ENCODE results near the gene PRKAR1B.
"Not testable (repeated sequence)": the region's sequence is repeated elsewhere in the genome, so short reads cannot be mapped to it uniquely, and the experiment has no call there.

Gene PRKAR1B

GRCh38 chr7:668139-668931, 58.7 kb downstream of the PRKAR1B start:
- no peak for DNase-seq (ENCODE audit: low read depth in 2 of 2)

GRCh38 chr7:666454-667292, 60.4 kb downstream of the PRKAR1B start:
- DNase-seq (ENCODE audit: low read depth in 2 of 2): no peak

DNA sequence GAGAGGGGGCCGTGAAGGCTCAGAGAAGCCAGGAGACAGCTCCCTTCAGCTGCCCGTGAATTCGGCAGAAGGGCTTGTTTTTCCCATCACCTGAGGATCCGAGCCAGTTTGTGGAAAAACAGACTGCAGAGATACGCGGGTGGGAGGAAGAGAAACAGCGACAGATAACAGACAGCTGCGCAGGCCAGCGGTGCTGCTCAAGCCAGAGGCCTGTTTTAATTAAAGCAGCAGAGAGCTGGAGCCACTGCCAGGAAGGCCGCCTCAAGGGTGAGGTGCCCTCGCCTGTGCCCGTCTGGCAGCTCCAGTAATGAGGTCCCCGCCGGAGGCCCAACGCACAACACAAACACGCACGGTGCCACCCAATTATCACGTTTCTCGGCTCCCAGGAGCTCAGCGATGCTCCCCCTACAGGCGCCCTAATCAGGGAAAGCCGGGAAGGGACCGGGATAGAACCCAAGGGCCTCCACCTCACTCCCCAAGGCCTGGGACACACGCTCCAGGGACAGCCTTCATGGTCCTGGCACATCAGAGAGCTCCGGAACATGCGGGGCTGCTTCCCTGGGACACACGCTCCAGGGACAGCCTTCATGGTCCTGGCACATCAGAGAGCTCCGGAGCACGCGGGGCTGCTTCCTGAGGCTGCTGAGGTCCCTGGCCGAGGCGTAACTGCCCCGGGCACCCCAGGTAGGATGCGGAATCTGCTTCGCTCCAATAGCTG, 61.2 kb downstream of the PRKAR1B start:
- no peak for DNase-seq (ENCODE audit: low read depth in 2 of 2)

- DNase-seq (ENCODE audit: low read depth in 2 of 2): no peak
Measured at GRCh38 chr7:664997-665735, 61.9 kb downstream of the PRKAR1B start.

DNA sequence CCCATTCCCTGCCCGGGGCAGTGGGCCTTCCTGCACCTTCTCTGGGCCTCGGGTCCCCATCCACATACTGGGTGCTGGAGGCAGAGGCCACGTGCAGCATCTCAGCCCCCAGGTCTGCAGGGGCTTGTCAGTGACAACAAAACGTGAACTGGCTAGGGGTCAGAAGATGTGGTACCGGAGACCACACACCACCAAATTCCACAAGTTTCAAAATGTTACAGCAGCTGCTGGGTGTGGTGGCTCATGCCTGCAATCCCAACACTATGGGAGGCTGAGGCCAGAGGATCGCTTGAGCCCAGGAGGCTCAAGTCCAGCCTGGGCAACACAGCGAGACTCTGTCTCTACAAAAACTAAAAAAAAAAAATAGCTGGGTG, 62.7 kb downstream of the PRKAR1B start:
- no peak for DNase-seq (ENCODE audit: low read depth in 2 of 2)

- no peak for DNase-seq (ENCODE audit: low read depth in 2 of 2)
Measured at GRCh38 chr7:662576-662975, 64.5 kb downstream of the PRKAR1B start.

DNA sequence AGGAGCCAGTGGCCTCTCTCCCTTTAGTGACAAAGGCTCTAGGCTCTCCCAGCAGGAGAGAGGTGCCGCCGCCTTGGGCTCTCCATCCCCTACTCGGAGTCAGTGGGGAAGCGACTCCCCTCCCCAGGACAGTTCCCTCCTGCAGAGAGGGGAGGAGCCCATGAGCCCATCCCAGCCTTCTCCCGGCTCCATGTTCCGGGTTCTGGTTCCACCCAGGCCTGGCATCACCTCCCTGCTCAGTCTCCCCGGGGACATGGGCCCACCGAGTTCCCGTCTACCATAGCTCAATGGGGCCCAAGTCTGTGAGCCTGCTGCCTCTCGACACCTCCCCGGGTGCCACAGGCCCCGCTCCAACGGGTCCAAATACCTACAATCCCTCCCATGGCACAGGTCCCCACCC, 67.1 kb downstream of the PRKAR1B start:
- DNase-seq (ENCODE audit: low read depth in 2 of 2): no peak

GRCh38 chr7:659306-659847, 67.7 kb downstream of the PRKAR1B start:
- DNase-seq (ENCODE audit: low read depth in 2 of 2): no peak

DNA sequence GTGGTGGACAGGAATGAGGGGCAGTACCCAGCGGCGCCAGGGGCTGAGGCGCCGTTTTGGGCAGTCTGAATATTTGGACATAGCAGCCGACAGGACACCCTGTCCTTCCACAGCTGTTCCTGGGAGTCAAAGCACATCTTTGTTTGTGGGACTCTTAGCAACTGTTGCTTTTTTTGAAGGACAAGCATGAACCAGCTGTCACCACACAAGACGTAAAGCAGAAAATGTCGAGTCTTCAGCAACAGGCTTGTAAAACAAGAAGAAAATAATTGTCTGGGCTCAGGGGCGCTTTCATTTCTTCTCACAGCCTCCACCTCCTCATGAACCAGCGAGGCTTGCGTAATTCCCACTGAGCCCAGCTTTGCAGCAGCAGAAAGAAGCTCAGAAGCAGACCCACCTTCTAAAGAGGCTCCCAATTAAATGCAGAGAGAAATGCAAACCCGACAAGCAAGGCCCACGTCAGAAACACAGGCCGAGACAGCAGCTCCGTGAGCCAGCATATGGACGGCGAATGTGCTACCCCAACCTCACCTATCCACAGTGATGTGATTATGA, 69.4 kb downstream of the PRKAR1B start:
- DNase-seq (ENCODE audit: low read depth in 2 of 2): no peak

GRCh38 chr7:657010-657409, 70.1 kb downstream of the PRKAR1B start:
- not testable (repeated sequence) for DNase-seq (ENCODE audit: low read depth in 2 of 2)

DNA sequence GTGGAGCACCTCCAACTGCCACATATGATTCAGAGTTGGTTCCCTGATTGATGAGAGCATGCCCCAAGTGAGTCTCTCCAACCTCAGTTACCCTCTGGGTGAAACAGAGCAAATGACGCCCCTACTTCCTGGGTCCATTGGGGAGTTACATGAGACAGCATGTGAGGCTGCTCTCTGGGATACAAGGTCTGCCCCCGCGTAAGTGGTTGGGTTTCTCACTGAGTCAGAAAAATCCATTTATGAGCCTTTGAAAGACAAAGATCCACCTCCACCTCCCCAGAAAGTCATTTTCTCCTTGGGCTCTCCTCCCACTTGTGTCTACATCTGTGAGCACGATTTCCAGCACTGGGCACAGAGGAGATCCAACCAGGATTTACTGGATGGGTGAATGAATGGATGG, 71.3 kb downstream of the PRKAR1B start:
- DNase-seq (ENCODE audit: low read depth in 2 of 2): no peak

GRCh38 chr7:653829-654764, 73.0 kb downstream of the PRKAR1B start:
- no peak for DNase-seq (ENCODE audit: low read depth in 2 of 2)

DNA sequence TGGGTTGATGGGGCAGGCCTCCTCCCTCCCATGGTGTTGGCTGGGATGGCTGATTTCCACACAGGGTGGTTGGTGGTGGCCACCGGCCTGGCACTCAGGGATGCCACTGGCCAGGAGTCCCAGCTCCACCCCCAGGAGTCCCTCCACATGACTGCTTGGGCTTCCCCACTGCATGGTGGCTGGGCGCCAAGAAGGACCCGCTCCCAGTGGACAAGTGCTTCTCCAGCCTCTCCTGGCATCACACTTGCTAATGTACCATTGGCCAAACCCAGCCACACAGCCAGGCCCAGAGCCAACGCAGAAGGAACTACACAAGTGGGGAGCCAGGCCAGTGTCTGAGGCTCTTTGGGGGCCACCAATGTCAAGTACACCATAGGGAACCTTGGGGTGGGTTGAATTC, 74.2 kb downstream of the PRKAR1B start:
- no peak for DNase-seq (ENCODE audit: low read depth in 2 of 2)

GRCh38 chr7:652167-652566, 74.9 kb downstream of the PRKAR1B start:
- DNase-seq (ENCODE audit: low read depth in 2 of 2): not testable (repeated sequence)

GRCh38 chr7:651032-651728, 75.9 kb downstream of the PRKAR1B start:
- peak; percentile 8 to 9 for DNase-seq (ENCODE audit: low read depth in 2 of 2)

GRCh38 chr7:650339-651031, 76.6 kb downstream of the PRKAR1B start:
- no peak for DNase-seq (ENCODE audit: low read depth in 2 of 2)

DNA sequence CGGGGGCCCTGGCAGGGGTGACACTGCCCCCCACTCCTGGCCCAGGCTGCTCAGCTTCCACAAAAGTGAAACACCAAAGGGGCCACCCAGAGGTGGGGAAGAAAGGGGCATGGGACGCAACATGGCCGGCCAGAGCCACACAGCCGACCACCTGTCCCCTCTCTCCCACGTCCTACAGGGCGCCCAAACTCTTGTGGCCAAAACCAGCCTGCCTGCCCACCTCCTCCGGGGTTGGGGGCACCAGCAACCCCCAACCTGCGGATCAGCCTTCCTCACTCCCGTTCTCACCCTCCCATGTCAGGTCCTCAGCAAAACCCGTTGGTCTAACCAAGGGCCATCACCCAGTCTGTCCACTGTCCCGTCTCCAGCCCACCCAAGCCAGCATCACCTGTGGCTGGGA, 80.1 kb downstream of the PRKAR1B start:
- no peak for DNase-seq (ENCODE audit: low read depth in 2 of 2)

DNA sequence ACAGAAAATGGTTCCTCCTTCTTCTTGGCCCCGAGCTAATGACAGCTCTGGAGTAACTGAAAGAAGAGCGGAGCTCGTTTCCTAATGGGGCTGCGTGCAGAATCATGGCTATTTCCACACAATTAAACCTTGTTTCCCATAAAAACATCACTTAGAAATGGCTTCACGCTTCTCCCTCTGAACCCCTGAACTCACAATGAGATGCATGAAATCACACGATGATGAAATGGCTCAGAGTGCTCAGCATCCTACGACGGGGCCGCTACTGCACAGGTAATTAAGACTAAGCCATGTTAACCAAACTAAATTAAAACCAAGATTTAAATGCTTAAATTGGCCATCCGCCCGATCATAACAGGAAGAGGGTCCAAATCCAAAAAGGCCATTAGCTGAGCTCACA, 80.6 kb downstream of the PRKAR1B start:
- DNase-seq (ENCODE audit: low read depth in 2 of 2): no peak

- no peak for DNase-seq (ENCODE audit: low read depth in 2 of 2)
Measured at GRCh38 chr7:645606-646005, 81.5 kb downstream of the PRKAR1B start.
